Thymus (tissue), 11 donors: Measurements from ENCODE around the gene FANCI. TPM values are rescaled to one million over a fixed set of nuclear protein-coding genes. Genes with fewer than 3 reads are reported as not detected.
A peak's percentile ranks its signal among the peaks of the same experiment; 100 is the strongest.
"Not testable (repeated sequence)": the region's sequence is repeated elsewhere in the genome, so short reads cannot be mapped to it uniquely, and the experiment has no call there.

ENCODE experiments used
- DNase-seq, 9 donors: peaks; one replicate each; pipeline ENCODE4 v3.0.0-alpha.2; 2013; ENCODE audit warnings: low spot score in 9 of 9, low read depth in 6 of 9, missing footprints in 1 of 9
- H3K27ac ChIP-seq, 2 donors: one replicate each; pipeline ENCODE4 v1.5.1; 2013; ENCODE audit warnings: control low read depth in 1 of 2, low read depth in 1 of 2, low read length in 1 of 2, mild to moderate bottlenecking in 1 of 2, moderate library complexity in 1 of 2
- H3K27me3 ChIP-seq, 2 donors: one replicate each; pipeline ENCODE4 v1.5.1; 2013; ENCODE audit warnings: low read length in 1 of 2; ENCODE audit not compliant: control insufficient read depth in 2 of 2, insufficient read depth in 1 of 2
- H3K36me3 ChIP-seq, 2 donors: one replicate each; pipeline ENCODE4 v1.5.1; 2013; ENCODE audit warnings: low read length in 1 of 2, mild to moderate bottlenecking in 1 of 2, moderate library complexity in 1 of 2; ENCODE audit not compliant: control insufficient read depth in 2 of 2, insufficient read depth in 2 of 2
- H3K4me1 ChIP-seq, 2 donors: one replicate each; pipeline ENCODE4 v1.5.1; 2013; ENCODE audit warnings: low read length in 2 of 2; ENCODE audit not compliant: control insufficient read depth in 2 of 2, insufficient read depth in 2 of 2
- H3K4me3 ChIP-seq, 2 donors: one replicate each; pipeline ENCODE4 v1.5.1; 2013; ENCODE audit warnings: low read length in 2 of 2, control low read depth in 1 of 2, mild to moderate bottlenecking in 1 of 2
- H3K9me3 ChIP-seq, 2 donors: one replicate each; pipeline ENCODE4 v1.5.1; 2013; ENCODE audit warnings: low read length in 1 of 2, mild to moderate bottlenecking in 1 of 2; ENCODE audit not compliant: control insufficient read depth in 2 of 2, insufficient read depth in 1 of 2
- WGBS: extraction: QIAGEN DNeasy Blood & Tissue Kit; methylation state at CpG from one replicate; pipeline ENCODE4 v1.1.7; 2013; 5-methylcytosine and 5-hydroxymethylcytosine counted together
- polyA plus RNA-seq: library from polyadenylated mRNA; stranded (reverse); fragments of 200-250 nt; gene quantifications from one replicate; pipeline ENCODE4 v1.2.3, GENCODE V29; 2013
- total RNA-seq: library from RNA; stranded (reverse); fragments of 120-200 nt; gene quantifications from one replicate; pipeline ENCODE4 v1.2.4, GENCODE V29; 2013
- donor health status: healthy.

Gene FANCI
- total and polyA plus RNA-seq, 2 donors = 6.8 to 55.1 TPM

GRCh38 chr15:89231832-89232231 lies 11.9 kb upstream of the FANCI start:
- DNase-seq = no peak
- Histone ChIP-seq H3K27me3 (no peaks in the 10 kb centered on the region), H3K9me3 (no peaks in the 10 kb centered on the region), H3K4me1 (no peaks in the 10 kb centered on the region), H3K36me3 (no peaks in the 10 kb centered on the region), H3K4me3 (no peak overlapping the region), H3K27ac (no peak overlapping the region)

DNA sequence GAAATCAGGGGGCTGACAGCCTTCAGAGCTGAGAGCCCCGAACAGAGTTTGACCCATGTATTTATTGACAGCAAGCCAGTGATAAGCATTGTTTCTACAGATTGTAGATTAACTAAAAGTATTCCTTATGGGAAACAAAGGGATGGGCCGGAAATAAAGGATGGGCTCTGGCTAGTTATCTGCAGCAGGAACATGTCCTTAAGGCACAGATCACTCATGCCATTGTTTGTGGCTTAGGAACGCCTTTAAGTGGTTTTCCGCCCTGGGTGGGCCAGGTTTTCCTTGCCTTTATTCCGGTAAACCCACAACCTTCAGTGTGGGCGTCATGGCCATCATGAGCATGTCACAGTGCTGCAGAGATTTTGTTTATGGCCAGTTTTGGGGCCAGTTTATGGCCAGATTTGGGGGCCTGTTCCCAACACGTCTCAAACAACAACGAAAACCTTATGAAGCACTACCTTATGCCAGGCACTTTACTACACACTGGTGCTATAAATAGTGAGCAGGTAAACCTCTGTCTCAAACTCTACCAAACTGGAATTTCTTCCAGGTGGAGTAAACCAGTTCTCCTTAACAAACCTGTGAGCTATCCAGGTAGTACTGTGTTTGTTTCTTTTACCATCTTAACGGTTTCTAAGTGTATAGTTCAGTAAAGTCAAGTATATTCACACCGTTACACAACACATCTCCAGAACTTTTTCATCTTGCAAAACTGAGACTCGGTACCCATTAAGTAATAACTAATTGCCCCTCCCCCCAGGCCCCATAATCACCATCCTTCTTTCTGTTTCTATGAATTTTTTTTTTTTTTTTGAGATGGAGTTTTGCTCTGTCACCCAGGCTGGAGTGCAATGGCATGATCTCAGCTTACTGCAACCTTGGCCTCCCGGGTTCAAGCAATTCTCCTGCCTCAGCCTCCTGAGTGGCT lies 3.6 kb upstream of the FANCI start:
- H3K27me3 ChIP-seq, H3K36me3 ChIP-seq, H3K9me3 ChIP-seq, DNase-seq, H3K4me3 ChIP-seq, H3K27ac ChIP-seq: not testable (repeated sequence)
- 97% methylated on average over 12 of the region's 12 CpGs for WGBS
- H3K4me1 ChIP-seq = peaks cover 3 to 10% of the 10 kb centered on the region in 2 donors

DNA sequence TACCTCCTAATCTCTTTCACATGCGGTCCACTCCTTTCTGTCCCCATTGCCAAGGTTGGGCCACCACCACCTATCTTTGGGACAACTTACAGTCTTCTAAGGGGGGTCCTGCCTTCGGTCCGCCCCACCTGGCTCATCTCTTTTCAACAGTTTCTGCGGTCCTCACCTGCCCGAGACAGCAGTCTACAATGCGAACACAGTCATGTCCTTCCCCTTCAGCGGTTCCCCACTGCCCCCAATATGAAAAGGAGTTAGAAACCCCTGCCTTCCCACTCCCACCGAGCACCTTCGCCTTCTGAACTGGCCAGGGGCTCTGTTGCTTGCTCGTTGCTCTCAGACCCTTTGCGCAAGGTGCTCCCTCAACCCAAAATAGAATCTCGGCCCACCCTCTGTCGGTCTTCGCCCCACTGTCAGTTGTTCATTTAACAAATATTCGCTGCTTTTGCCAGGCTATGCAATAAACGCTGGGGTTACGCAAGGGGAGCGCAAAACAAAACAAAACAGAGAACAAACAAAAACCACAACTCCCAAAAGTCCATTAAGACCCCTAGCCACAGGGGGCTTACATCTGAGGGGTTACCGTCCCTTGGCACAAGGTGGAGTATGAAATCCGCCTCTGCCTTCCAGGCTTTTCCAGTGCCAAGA lies 611 bp upstream of the FANCI start:
- peak in 1 of 9 donors; percentile 1 for DNase-seq
- peak overlapping the region in 1 of 2 donors; percentile 19 for H3K27ac ChIP-seq
- H3K27me3 ChIP-seq = peaks cover 0 to 9% of the 10 kb centered on the region in 2 donors
- peaks cover 0 to 5% of the 10 kb centered on the region in 2 donors for H3K36me3 ChIP-seq
- peak overlapping the region; percentile 80 to 90 for H3K4me3 ChIP-seq
- H3K9me3 ChIP-seq = no peaks in the 10 kb centered on the region
- peaks cover 3 to 16% of the 10 kb centered on the region in 2 donors for H3K4me1 ChIP-seq
- WGBS = 45% methylated on average over 20 of the region's 20 CpGs

DNA sequence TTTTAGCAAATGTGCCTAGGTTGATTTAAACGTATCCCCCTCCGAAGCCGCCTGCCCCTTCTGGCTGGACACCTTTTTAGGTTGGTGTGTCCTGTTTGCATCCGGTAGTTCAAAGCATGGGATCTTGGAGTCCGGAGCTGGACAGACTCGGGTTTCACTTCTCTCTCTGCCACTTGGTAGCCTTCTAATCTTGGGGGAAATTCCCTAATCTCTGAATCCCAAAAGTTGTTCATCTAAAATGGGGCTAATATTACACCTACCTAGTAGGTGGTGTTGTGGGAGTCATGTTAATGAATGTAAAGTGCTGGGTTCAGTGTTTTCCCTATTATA lies 760 bp downstream of the FANCI start:
- peak overlapping the region in 1 of 2 donors; percentile 50 for H3K27ac ChIP-seq
- no peak for DNase-seq
- H3K36me3 ChIP-seq = peaks cover 4 to 19% of the 10 kb centered on the region in 2 donors
- H3K4me1 ChIP-seq = peaks cover 3 to 16% of the 10 kb centered on the region in 2 donors
- peaks cover 0 to 3% of the 10 kb centered on the region in 2 donors for H3K9me3 ChIP-seq
- WGBS = under 1% methylated on average over 6 of the region's 6 CpGs
- H3K27me3 ChIP-seq = peaks cover 0 to 9% of the 10 kb centered on the region in 2 donors
- peak overlapping the region; percentile 80 to 90 for H3K4me3 ChIP-seq

- Histone ChIP-seq H3K27ac (no peak overlapping the region), H3K36me3 (peaks cover 4 to 23% of the 10 kb centered on the region in 2 donors), H3K9me3 (peaks cover 0 to 3% of the 10 kb centered on the region in 2 donors), H3K4me3 (no peak overlapping the region), H3K27me3 (peaks cover 0 to 9% of the 10 kb centered on the region in 2 donors), H3K4me1 (peaks cover 3 to 16% of the 10 kb centered on the region in 2 donors)
- 89% methylated on average over 2 of the region's 2 CpGs for WGBS
- DNase-seq = no peak
Measured at GRCh38 chr15:89247446-89247845, 3.7 kb downstream of the FANCI start.

GRCh38 chr15:89248584-89248983 lies 4.8 kb downstream of the FANCI start:
- DNase-seq = no peak
- Histone ChIP-seq H3K4me3 (no peak overlapping the region), H3K27ac (no peak overlapping the region), H3K27me3 (peaks cover 0 to under 1% of the 10 kb centered on the region in 2 donors), H3K9me3 (peaks cover 0 to 3% of the 10 kb centered on the region in 2 donors), H3K4me1 (peaks cover 3 to 10% of the 10 kb centered on the region in 2 donors), H3K36me3 (peaks cover 4 to 27% of the 10 kb centered on the region in 2 donors)
- over 99% methylated on average over 2 of the region's 2 CpGs for WGBS

DNA sequence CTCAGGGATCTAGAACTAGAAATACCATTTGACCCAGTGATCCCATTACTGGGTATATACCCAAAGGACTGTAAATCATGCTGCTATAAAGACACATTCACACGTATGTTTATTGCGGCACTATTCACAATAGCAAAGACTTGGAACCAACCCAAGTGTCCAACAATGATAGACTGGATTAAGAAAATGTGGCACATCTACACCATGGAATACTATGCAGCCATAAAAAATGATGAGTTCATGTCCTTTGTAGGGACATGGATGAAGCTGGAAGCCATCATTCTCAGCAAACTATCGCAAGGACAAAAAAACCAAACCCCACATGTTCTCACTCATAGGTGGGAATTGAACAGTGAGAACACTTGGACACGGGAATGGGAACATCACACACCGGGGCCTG lies 6.4 kb downstream of the FANCI start:
- H3K27ac ChIP-seq, H3K27me3 ChIP-seq, H3K4me3 ChIP-seq, H3K4me1 ChIP-seq, H3K9me3 ChIP-seq, DNase-seq: not testable (repeated sequence)
- H3K36me3 ChIP-seq = peaks cover 9 to 39% of the 10 kb centered on the region in 2 donors
- 93% methylated on average over 5 of the region's 5 CpGs for WGBS

DNA sequence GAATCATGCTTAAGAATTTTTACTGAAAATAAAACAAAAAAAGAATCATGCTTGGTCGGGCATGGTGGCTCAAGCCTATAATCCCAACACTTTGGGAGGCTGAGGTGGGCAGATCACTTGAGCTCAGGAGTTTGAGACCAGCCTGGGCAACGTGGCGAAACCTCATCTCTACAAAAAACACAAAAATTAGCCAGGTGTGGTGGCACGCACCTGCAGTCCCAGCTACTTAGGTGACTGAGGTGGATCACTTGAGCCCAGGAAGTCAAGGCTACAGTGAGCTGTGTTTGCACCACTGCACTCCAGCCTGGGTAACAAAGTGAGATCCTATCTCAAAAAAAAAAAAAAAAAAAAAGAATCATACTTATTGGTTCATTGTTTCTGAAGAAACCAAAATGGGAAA lies 33.5 kb downstream of the FANCI start:
- H3K4me3 ChIP-seq, H3K9me3 ChIP-seq, DNase-seq, H3K4me1 ChIP-seq, H3K27me3 ChIP-seq, H3K27ac ChIP-seq: not testable (repeated sequence)
- 98% methylated on average over 4 of the region's 4 CpGs for WGBS
- peaks cover 22 to 54% of the 10 kb centered on the region in 2 donors for H3K36me3 ChIP-seq

- Histone ChIP-seq H3K36me3 (peaks cover 26 to 60% of the 10 kb centered on the region in 2 donors), H3K4me1 (no peaks in the 10 kb centered on the region), H3K27ac (no peak overlapping the region), H3K9me3 (no peaks in the 10 kb centered on the region), H3K4me3 (no peak overlapping the region), H3K27me3 (no peaks in the 10 kb centered on the region)
- DNase-seq = no peak
- 93% methylated on average over 1 of the region's 1 CpG for WGBS
Measured at GRCh38 chr15:89278307-89278706, 34.5 kb downstream of the FANCI start.
